Stimulated activated CD8-positive, alpha-beta memory T cell treated with anti-CD3 and anti-CD28 coated beads, Interleukin-7, amount 100 ng/mL, for 1 hour (primary cell): ENCODE results near the gene PDHB.
A peak's percentile ranks its signal among the peaks of the same experiment; 100 is the strongest.
"Not testable (repeated sequence)": the region's sequence is repeated elsewhere in the genome, so short reads cannot be mapped to it uniquely, and the experiment has no call there.

Experiments
- DNase-seq, 2 donors: peaks; one replicate each; pipeline ENCODE4 v3.0.0-alpha.2; 2020; ENCODE audit warnings: low read depth in 2 of 2

Gene PDHB

DNA sequence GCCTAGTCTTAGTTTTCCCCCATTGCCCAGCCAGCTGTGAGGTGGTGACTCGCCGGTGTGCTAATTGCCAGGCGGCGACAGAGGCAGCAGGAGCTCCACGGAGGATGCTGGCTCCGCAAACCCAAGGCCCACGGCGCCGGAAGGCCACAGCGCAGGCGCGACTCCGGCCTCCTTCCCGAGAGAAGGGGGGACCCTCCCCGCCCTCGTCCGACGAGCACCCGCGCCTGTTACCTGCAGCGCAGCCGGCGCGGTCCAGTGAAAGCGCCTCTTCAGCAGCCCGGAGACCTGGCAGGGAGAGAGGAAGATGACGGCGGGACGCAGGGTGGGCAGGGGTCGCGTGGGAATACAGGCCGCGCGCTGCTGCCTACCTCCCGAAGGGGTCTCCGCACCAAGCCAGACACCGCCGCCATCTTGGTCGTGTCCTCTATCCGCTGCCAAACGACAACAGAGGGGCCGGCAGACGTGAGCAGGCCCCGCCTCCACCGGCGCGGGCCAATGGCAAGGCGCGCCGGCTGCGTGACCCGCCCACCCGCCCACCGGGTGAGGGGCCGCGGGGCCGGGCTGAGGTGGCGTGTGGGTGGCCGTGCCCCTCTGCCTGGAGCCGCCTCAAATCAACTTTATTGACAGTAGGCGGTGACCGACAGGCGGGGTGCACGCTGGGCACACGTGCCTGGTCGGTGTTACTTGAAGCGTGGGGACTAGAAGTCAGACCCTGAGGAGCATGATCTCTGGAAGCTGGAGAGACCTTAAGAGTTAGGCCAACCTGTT is at the start of gene PDHB:
Gene PDHB, minus strand, starts transcription at position 433 of the 768 bp plus-strand sequence. Its CDS starts 23 bp downstream, at position 410.
- DNase-seq: peak; percentile 74 to 75

- no peak for DNase-seq
Observed at GRCh38 chr3:58482917-58483636, 49.4 kb upstream of the PDHB start.

- no peak for DNase-seq
Observed at GRCh38 chr3:58480309-58480708, 46.7 kb upstream of the PDHB start.

DNA sequence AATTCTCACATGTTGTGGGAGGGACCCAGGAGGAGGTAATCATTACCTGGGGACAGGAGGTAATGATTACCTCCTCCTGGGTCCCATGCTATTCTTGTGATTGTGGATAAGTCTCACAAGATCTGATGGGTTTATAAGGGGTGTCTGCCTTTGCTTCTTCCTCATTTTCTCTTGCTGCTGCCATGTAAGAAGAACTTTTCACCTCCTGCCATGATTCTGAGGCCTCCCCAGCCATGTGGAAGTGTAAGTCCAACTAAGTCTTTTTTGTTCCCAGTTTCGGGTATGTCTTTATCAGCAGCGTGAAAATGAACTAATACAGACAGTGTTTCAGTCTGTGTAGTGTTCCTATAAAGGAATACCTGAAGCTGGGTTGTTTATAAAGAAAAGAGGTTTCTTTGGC is 45.1 kb upstream of the PDHB start:
- DNase-seq: no peak

DNA sequence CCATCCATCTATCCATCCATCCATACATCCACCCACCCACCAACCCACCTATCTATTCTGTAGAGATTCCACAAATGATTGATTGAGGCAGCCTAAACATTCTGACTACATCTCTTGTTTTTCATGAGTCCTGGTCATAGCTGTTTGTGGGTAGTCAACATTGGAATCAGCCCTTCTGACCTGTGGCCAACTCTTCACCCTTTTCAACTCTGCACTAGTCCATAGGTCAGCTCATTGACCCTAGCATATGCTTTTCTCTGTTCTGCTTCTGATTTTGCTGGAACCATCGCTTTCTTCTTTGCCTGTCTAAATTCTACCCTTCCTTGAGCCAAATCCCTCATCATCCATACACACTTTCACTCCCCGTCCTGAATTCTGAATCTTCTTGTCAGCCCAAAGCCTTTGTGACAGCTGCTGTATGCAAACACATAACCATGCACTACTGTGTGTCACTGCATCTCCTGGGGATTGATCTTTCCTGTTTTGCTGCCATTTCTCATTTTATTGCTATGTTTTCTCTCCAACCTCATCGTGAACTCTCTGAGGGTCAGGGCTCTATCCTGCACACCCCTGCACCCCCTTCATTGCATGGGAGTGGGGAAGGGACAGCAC is 41.4 kb upstream of the PDHB start:
- no peak for DNase-seq

DNA sequence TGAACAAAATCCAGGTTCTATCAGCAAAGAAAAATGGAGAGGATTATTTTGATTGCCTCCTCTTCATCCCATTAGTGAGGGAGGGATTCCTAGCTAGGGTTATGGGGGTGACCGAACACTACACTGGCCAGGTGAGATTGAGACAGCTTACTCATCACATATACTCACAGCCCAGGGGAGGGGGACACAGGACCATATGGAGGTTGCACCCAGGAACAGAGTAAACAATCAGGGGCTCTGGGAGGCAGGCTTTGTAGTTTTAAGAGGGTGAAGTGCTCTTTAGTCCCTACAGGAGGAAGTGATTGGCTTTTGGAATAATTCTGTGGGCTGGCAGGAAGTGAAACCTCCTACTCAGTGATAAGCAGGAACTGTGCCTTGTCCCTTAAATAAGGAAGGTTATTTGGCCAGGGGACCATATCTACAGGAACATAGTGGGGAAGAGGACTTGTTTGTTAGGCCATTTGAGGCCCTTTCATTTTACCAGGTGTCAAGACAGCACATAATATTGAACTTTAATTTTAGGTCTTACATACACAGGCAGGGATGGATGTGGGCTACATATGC is 40.8 kb upstream of the PDHB start:
- DNase-seq: no peak

DNA sequence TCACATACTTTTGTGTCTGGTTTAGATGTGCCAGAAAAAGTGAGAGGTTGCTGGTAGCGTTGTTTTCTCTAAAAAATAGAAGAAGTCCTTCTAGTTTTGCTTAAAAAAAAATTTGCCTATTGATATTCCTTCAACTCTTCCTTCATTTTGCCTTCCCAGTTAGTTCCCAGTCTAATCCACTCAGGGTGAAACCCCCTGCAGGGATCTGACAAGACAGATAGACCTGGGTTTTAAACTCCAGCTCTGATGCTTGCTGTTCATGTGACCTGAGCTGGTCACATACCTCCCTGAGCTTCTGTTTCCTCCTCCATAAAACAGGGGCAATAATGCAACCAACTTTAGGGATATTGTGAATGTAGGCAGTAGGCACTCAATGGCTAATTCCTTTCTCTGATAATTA is 39.6 kb upstream of the PDHB start:
- DNase-seq: no peak

GRCh38 chr3:58471025-58471887 is 37.6 kb upstream of the PDHB start:
- DNase-seq: no peak

DNA sequence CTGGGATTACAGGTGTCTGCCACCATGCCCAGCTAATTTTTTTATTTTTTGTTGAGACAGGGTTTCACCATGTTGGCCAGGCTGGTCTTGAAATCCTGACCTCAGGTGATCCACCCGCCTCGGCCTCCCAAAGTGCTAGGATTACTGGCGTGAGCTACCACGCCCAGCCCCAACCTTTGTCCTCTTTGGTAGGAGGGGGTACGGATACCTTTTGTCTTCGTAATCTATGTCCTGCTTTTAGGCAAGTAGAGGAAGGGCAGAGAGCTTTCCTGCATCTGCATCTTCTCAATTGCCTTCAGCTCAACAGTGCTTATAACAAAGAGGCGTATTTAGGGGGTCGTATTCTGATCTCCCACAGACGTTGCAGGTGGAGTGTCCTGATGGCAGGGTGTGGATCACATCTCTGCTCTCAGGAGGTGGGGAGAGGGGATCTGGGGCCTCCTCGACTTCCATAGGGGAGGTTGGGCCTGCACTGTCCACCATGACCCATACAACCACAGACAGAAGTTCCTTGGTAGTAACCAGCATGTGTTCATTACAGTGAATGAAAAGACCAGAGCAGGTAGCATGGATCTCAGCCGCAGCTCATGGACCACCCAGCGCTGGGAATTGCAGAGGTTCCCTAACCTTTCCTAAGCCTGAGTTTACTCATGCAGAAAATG is 36.9 kb upstream of the PDHB start:
- no peak for DNase-seq

DNA sequence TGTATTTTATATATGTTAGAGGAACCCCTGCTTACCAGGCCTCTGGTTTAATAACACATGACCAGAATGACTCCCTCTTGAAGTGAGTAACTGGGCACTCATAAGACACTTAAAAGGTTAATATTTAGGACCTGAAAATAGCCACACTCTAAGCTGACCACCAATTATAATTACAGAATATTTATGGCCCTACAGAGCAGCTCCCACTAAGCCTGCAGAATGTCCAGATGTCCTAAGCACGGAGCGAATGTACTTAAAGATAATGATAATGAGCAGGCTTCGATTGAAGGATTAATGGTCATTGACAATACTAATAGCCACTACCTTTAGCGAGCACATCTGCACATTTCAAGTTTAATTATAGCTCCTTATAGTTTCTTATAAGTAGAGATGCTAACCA is 35.5 kb upstream of the PDHB start:
- no peak for DNase-seq

GRCh38 chr3:58466899-58467563 is 33.4 kb upstream of the PDHB start:
- DNase-seq: no peak

DNA sequence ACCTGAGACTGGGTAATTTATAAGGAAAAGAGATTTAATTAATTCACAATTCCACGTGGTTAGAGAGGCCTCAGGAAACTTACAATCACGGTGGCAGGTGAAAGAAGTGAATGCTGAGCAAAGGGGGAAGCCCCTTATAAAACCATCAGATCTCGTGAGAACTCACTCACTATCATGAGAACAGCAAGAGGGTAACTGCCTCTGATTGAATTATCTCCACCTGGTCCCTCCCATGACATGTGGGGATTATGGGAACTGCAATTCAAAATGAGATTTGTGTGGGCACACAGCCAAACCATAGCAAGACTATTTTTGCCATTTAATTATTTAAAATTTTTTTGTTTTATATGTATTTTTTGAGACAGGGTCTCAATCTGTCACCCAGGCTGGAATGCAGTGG is 31.2 kb upstream of the PDHB start:
- no peak for DNase-seq

- DNase-seq: no peak
Observed at GRCh38 chr3:58463942-58464271, 30.3 kb upstream of the PDHB start.

- peak; percentile 38 to 44 for DNase-seq
Observed at GRCh38 chr3:58463181-58463941, 29.7 kb upstream of the PDHB start.

DNA sequence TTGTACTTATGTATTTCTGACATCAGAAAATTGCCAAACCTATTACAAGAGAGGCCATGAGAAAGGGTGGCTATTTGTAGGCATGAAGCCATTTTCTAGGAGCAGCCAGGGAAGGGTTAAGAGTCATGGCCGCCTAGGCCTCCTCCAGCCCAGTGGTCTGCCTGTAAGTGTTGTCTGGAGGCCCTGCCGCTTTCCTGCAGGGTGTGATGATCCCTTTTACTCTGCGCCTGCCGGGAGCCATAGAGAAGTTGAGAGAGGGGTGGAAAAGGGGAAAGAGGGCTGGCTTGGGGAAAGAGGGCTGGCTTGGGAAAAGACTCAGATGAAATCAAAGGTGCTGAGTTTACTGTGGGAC is 29.2 kb upstream of the PDHB start:
- no peak for DNase-seq

DNA sequence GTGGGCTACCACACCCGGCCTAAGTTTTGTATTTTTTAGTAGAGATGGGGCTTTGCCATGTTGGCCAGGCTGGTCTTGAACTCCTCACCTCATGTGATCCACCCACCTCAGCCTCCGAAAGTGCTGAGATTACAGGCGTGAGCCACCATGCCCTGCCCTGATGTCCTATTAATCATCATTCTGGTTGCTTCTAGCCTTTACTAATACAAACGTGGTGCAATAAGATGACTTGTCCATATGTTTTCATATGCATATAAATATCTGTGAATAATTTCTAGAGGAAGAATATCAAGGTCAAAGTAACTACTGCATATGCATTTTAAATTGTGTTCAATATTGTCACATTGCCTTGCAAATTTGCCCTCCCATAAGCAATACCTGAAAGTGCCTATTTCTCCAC is 25.5 kb upstream of the PDHB start:
- no peak for DNase-seq

DNA sequence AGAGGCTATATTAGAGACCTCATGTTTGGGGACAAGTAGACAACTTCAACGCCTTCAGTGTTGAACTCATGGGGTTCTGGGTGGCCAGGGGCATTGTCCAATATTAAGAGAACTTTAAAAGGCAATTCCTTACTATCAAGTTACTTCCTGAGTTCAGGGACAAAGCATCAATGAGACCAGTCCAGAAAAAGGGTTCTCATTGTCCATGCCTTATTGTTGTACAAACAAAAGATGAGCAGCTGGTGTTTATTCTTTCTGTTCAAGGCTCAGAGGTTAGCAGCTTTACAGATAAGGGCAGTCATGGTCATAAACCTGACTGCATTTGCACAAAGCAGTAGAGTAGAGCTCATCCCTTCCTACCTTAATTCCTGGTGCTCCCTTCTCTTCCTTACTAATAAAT is 18.5 kb upstream of the PDHB start:
- no peak for DNase-seq

- no peak for DNase-seq
Observed at GRCh38 chr3:58441514-58442450, 8.2 kb upstream of the PDHB start.

DNA sequence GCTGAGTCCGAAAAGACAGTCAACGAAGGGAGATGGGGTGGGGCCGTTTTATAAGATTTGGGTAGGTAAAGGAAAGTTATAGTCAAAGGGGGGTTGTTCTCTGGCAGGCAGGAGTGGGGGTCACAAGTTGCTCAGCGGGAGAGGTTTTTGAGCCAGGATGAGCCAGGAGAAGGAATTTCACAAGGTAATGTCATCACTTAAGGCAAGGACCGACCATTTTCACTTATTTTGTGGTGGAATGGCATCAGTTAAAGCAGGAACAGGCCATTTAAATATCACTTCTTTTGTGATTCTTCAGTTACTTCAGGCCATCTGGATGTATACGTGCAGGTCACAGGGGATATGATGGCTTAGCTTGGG is 7.3 kb upstream of the PDHB start:
- DNase-seq: not testable (repeated sequence)
